Subcutaneous abdominal adipose tissue (tissue), 5 donors: ENCODE data around the gene IGFBPL1.
"Not testable (repeated sequence)": the region's sequence is repeated elsewhere in the genome, so short reads cannot be mapped to it uniquely, and the experiment has no call there.

ENCODE experiments used
- H3K27ac ChIP-seq: one replicate; pipeline ENCODE4 v1.7.0; 2013; ENCODE audit warnings: low read depth, mild to moderate bottlenecking, inconsistent platforms, low read length, moderate library complexity
- H3K27me3 ChIP-seq, 5 donors: one replicate each; pipeline ENCODE4 v1.7.0; 2013; ENCODE audit warnings: low read length in 5 of 5, inconsistent platforms in 1 of 5; ENCODE audit not compliant: control insufficient read depth in 5 of 5, insufficient read depth in 4 of 5
- H3K36me3 ChIP-seq, 5 donors: one replicate each; pipeline ENCODE4 v1.7.0; 2013; ENCODE audit warnings: low read length in 5 of 5; ENCODE audit not compliant: control insufficient read depth in 5 of 5, insufficient read depth in 5 of 5
- H3K4me1 ChIP-seq, 5 donors: one replicate each; pipeline ENCODE4 v1.7.0; 2013; ENCODE audit warnings: low read length in 5 of 5, mild to moderate bottlenecking in 3 of 5, moderate library complexity in 1 of 5; ENCODE audit not compliant: control insufficient read depth in 5 of 5, insufficient read depth in 5 of 5
- H3K4me3 ChIP-seq, 5 donors: one replicate each; pipeline ENCODE4 v1.7.0; 2013; ENCODE audit warnings: low read length in 5 of 5, low read depth in 1 of 5
- H3K9ac ChIP-seq, 5 donors: one replicate each; pipeline ENCODE4 v1.7.0; 2013; ENCODE audit warnings: low read length in 5 of 5, mild to moderate bottlenecking in 4 of 5, moderate library complexity in 3 of 5
- H3K9me3 ChIP-seq, 5 donors: one replicate each; pipeline ENCODE4 v1.7.0; 2013; ENCODE audit warnings: low read length in 5 of 5; ENCODE audit not compliant: control insufficient read depth in 5 of 5
- donor health status: healthy.
- donor health status: healthy.
- donor health status: healthy.
- donor health status: healthy.
- donor health status: healthy.

IGFBPL1 gene

GRCh38 chr9:38405785-38406184 lies 18.5 kb downstream of the IGFBPL1 start:
- peaks cover 0 to 32% (median 18%) of the 10 kb centered on the region in 5 donors for H3K4me1 ChIP-seq
- no peak overlapping the region for H3K9ac ChIP-seq
- no peak overlapping the region for H3K27ac ChIP-seq
- no peaks in the 10 kb centered on the region for H3K36me3 ChIP-seq
- no peak overlapping the region for H3K4me3 ChIP-seq
- peaks cover 0 to 10% (median 6%) of the 10 kb centered on the region in 5 donors for H3K27me3 ChIP-seq
- H3K9me3 ChIP-seq, result no peaks in the 10 kb centered on the region

GRCh38 chr9:38404314-38404713 lies 19.9 kb downstream of the IGFBPL1 start:
- Histone ChIP-seq H3K4me3 (no peak overlapping the region), H3K27ac (no peak overlapping the region), H3K4me1 (peaks cover 0 to 41% (median 25%) of the 10 kb centered on the region in 5 donors), H3K9me3 (no peaks in the 10 kb centered on the region), H3K27me3 (peaks cover 0 to 8% (median 6%) of the 10 kb centered on the region in 5 donors), H3K36me3 (no peaks in the 10 kb centered on the region), H3K9ac (no peak overlapping the region)

- peaks cover 0 to 31% (median 25%) of the 10 kb centered on the region in 5 donors for H3K4me1 ChIP-seq
- peaks cover 0 to 8% (median 6%) of the 10 kb centered on the region in 5 donors for H3K27me3 ChIP-seq
- H3K4me3 ChIP-seq, result no peak overlapping the region
- no peaks in the 10 kb centered on the region for H3K9me3 ChIP-seq
- no peak overlapping the region for H3K9ac ChIP-seq
- peaks cover 0 to 10% (median 9%) of the 10 kb centered on the region in 5 donors for H3K36me3 ChIP-seq
- H3K27ac ChIP-seq, result no peak overlapping the region
Observed at GRCh38 chr9:38401994-38402393, 22.3 kb downstream of the IGFBPL1 start.

- H3K36me3 ChIP-seq, result peaks cover 0 to 26% (median 23%) of the 10 kb centered on the region in 5 donors
- H3K4me3 ChIP-seq, H3K9ac ChIP-seq, H3K9me3 ChIP-seq, H3K27me3 ChIP-seq, H3K27ac ChIP-seq: not testable (repeated sequence)
- peaks cover 0 to 33% (median 25%) of the 10 kb centered on the region in 5 donors for H3K4me1 ChIP-seq
Observed at GRCh38 chr9:38399191-38399590, 25.1 kb downstream of the IGFBPL1 start.

- no peaks in the 10 kb centered on the region for H3K27me3 ChIP-seq
- H3K9ac ChIP-seq, result no peak overlapping the region
- peaks cover 4 to 35% (median 32%) of the 10 kb centered on the region in 5 donors for H3K4me1 ChIP-seq
- no peak overlapping the region for H3K27ac ChIP-seq
- peaks cover 0 to 26% (median 23%) of the 10 kb centered on the region in 5 donors for H3K36me3 ChIP-seq
- H3K9me3 ChIP-seq, result no peaks in the 10 kb centered on the region
- no peak overlapping the region for H3K4me3 ChIP-seq
Observed at GRCh38 chr9:38396371-38396671, 27.9 kb downstream of the IGFBPL1 start.

- H3K4me1 ChIP-seq, result peaks cover 4 to 30% (median 29%) of the 10 kb centered on the region in 5 donors
- no peaks in the 10 kb centered on the region for H3K9me3 ChIP-seq
- no peak overlapping the region for H3K4me3 ChIP-seq
- H3K36me3 ChIP-seq, result peaks cover 0 to 26% (median 23%) of the 10 kb centered on the region in 5 donors
- H3K27ac ChIP-seq, result no peak overlapping the region
- H3K9ac ChIP-seq, result no peak overlapping the region
- no peaks in the 10 kb centered on the region for H3K27me3 ChIP-seq
Observed at GRCh38 chr9:38395653-38396370, 28.4 kb downstream of the IGFBPL1 start.

- no peaks in the 10 kb centered on the region for H3K9me3 ChIP-seq
- peaks cover 5 to 36% (median 25%) of the 10 kb centered on the region in 5 donors for H3K4me1 ChIP-seq
- H3K4me3 ChIP-seq, result no peak overlapping the region
- no peak overlapping the region for H3K9ac ChIP-seq
- no peak overlapping the region for H3K27ac ChIP-seq
- peaks cover 0 to 26% (median 23%) of the 10 kb centered on the region in 5 donors for H3K36me3 ChIP-seq
- no peaks in the 10 kb centered on the region for H3K27me3 ChIP-seq
Observed at GRCh38 chr9:38394416-38394815, 29.8 kb downstream of the IGFBPL1 start.

- peaks cover 0 to 26% (median 21%) of the 10 kb centered on the region in 5 donors for H3K36me3 ChIP-seq
- no peaks in the 10 kb centered on the region for H3K9me3 ChIP-seq
- H3K27ac ChIP-seq, result peak overlapping the region; percentile 41
- H3K27me3 ChIP-seq, result no peaks in the 10 kb centered on the region
- peak overlapping the region; percentile 81 to 89 (median 86) for H3K4me3 ChIP-seq
- peaks cover 11 to 48% (median 37%) of the 10 kb centered on the region in 5 donors for H3K4me1 ChIP-seq
- H3K9ac ChIP-seq, result peak overlapping the region; percentile 68 to 92 (median 85)
Observed at GRCh38 chr9:38393128-38393796, 31.0 kb downstream of the IGFBPL1 start.

- Histone ChIP-seq H3K36me3 (peaks cover 0 to 21% (median 19%) of the 10 kb centered on the region in 5 donors), H3K9ac (peak within 1 kb of the TSS; percentile 68 to 92 (median 85)), H3K27ac (peak within 1 kb of the TSS; percentile 41), H3K27me3 (no peaks in the 10 kb centered on the region), H3K4me1 (peaks cover 11 to 50% (median 39%) of the 10 kb centered on the region in 5 donors), H3K9me3 (no peaks in the 10 kb centered on the region), H3K4me3 (peak within 1 kb of the TSS; percentile 85 to 89 (median 87))
Observed at GRCh38 chr9:38392235-38393127, 31.8 kb downstream of the IGFBPL1 start, which contains the start of gene ALDH1B1. Gene ALDH1B1 (plus strand): TSS chr9:38392702. CDS start chr9:38395749, 3,047 bp downstream.
